Coronary artery (tissue), 2 donors: ENCODE results near the gene RRH.

Source experiments
- DNase-seq: peaks from one replicate; pipeline ENCODE4 v3.0.0-alpha.2; 2017; ENCODE audit warnings: low spot score
- H3K27ac ChIP-seq, 2 donors: fragments of 200-600 bp; sonication (generic); one replicate each; pipeline ENCODE4 v1.5.1; 2016 to 2019
- H3K4me3 ChIP-seq: fragments of 200-600 bp; sonication (generic); 2 replicates; pipeline ENCODE4 v1.5.1; 2016; ENCODE audit warnings: mild to moderate bottlenecking, moderate library complexity
- TF ChIP-seq, protein P1 (sequence below): fragments of 200-600 bp; sonication (generic); IDR thresholded peaks from one replicate; pipeline ENCODE4 v1.5.1; 2019; ENCODE audit warnings: antibody characterized with exemption

The RRH gene

DNA sequence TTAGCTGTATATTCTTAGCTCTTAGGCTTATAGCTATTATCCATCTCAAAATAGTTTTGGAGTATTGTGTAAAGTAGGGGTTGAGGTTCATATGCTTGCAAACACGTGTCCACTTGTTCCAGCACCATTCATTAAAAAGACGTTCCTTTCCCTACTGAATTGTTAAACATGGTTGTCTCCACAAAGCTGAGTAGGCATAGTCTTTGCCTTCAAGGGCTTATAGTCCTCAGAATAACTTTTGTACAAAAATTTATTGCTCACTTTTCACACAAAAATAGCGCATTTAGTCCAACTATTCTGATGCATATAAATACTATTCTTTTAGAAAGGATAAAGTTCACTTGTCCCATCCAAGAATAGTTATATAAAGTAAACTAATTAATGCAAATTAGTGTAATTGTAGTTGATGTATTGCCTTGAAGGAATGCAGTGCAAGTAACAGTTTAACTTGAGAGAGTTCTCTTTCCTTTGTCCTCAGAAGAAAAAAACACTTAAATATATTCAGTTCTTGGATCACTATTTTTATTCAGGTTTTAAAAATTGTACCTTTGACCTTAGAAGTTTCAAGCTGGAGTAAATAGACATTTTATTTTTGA, 34.2 kb downstream of the RRH start:
- TF ChIP-seq, protein P1, sequence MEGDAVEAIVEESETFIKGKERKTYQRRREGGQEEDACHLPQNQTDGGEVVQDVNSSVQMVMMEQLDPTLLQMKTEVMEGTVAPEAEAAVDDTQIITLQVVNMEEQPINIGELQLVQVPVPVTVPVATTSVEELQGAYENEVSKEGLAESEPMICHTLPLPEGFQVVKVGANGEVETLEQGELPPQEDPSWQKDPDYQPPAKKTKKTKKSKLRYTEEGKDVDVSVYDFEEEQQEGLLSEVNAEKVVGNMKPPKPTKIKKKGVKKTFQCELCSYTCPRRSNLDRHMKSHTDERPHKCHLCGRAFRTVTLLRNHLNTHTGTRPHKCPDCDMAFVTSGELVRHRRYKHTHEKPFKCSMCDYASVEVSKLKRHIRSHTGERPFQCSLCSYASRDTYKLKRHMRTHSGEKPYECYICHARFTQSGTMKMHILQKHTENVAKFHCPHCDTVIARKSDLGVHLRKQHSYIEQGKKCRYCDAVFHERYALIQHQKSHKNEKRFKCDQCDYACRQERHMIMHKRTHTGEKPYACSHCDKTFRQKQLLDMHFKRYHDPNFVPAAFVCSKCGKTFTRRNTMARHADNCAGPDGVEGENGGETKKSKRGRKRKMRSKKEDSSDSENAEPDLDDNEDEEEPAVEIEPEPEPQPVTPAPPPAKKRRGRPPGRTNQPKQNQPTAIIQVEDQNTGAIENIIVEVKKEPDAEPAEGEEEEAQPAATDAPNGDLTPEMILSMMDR, result no peak
- H3K4me3 ChIP-seq, result no peak overlapping the region
- DNase-seq, result no peak
- no peak overlapping the region for H3K27ac ChIP-seq

DNA sequence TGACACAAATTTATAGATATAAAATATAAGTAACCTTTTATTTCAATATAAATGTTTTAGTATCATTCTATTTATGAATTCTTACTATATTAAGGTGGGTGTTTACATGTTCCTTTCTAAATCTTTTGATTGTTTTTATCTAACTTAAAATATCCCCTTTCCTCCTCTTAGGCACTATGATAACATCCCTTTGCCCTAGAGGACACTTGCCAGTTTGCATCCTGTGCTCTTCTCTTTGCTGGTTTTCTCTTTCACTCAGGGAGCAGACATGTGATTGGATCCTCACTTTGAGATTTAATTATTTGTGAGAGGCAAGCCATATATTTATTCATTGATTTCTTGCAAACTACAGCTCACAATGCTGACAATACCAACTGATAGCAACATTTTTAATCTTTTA, 36.4 kb downstream of the RRH start:
- DNase-seq, result no peak
- H3K4me3 ChIP-seq, result no peak overlapping the region
- TF ChIP-seq, protein P1, result no peak
- no peak overlapping the region for H3K27ac ChIP-seq

DNA sequence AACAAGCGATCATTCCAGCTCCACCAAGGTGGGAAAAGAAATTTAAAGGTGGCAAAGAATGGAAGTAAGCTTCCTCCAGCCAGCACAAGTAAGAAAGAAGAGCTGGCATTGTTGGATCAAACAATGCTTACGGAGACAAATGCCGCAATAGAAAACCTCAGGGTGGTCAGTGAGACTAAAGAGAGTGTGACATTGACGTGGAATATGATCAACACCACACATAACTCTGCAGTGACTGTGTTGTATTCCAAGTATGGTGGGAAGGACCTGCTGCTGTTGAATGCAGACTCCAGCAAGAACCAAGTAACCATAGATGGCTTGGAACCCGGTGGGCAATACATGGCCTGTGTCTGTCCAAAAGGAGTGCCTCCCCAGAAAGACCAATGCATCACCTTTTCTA, 42.3 kb downstream of the RRH start:
- Histone ChIP-seq H3K27ac (no peak overlapping the region), H3K4me3 (no peak overlapping the region)
- TF ChIP-seq, protein P1, result no peak
- DNase-seq, result no peak

DNA sequence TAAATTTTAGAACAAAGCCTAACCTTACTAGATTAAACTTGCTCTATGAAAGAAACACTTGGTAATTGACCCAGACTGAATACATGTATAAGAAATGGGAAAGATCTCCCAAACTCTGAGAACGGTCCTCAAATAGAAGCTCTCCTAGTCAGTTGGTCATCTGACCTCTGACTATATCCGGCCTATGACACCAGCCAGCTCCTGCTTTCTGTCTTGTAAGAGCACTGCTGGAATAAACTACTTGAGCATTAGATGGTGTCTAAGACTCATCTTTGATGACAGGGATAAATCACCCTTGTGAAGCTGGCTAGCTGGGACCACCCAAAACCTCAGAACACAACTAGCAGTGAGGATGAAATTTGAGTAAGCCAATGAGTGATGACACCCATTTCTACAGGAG, 44.3 kb downstream of the RRH start:
- no peak overlapping the region for H3K27ac ChIP-seq
- no peak for DNase-seq
- H3K4me3 ChIP-seq, result no peak overlapping the region
- TF ChIP-seq, protein P1, result no peak

DNA sequence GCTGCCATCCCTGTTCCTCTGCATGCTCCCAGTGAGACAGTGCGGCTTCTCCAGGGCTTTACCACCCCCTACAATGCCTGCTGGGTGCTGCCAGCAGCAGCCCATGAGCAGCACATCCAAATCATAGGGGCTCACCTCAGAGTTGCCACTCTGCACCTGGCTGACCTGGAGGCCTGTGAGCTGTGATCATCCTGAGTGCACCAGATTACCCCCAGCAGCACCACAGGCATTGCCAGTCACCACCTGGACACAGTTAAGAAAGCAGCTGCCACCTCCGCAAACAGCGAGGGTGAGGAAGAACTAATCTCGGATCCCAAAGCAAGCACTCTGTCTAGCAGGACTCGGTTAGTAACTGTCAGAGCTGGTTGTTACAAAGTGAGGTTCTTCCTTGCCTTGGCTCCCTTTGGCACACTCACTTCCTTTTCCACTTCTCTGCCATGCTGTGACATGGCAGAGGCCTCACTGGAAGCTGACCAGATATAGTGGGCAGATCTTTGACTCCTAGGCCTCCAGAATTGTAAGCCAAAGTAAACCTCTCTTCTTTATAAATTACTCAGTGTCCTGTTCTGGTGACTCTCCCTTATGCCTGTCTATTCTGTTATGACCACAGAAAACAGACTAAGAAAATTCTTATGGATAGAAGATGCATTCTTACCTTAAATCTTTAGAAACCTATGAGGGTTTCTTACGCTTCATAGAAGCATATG, 45.3 kb downstream of the RRH start:
- DNase-seq, result no peak
- TF ChIP-seq, protein P1, result no peak
- Histone ChIP-seq H3K4me3 (no peak overlapping the region), H3K27ac (no peak overlapping the region)

DNA sequence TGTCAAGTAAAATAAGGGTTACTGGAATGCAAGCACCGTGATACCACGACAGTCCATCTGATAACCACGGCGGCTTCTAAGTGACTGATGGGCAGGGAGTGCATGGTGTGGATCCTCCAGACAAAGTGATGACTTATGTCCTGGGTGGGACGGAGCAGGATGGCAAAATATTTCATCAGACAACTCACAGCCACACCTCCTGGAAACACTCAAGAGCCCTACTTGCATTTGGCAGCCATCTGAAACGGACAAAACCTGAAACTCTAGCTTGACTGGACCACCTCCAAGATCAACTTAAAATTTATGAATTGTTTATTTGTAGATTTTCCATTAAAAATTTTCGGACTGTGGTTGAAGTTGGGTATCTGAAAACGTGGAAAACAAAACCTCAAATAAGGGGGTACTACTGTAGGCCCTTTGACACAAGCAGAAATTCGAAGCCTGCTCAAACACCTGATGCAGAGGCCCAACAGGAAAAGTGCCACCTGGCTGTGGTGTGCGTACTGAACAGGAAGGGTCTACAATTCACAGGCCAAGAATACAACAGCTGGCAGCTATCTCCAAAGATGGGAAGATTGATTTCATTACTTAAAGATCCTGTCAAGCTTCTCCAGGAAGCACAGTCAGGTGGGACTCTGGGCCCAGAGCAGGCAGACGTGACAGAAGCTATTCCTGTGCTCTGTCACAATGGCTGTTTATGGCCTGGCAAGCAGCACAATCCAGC, 46.2 kb downstream of the RRH start:
- TF ChIP-seq, protein P1, result no peak

More for the DNA sequence above, 46.2 kb downstream of the RRH start:
- no peak for DNase-seq
- Histone ChIP-seq H3K4me3 (no peak overlapping the region), H3K27ac (no peak overlapping the region)
